ENCODE results near the gene ADAM12. TPM values are rescaled to one million over a fixed set of nuclear protein-coding genes. Genes with fewer than 3 reads are reported as not detected.

Gene ADAM12
- total and polyA plus RNA-seq, 9 of the 15 experiments (the other 6 are each of a cell fraction or from before 2014, with no cell fraction given): not detected

- FAIRE-seq (no peak), DNase-seq (ENCODE audit: extremely low read depth in 1 of 4, low spot score in 3 of 4) (no peak), ATAC-seq (no peak)
- H2AFZ ChIP-seq (ENCODE audit: low read depth, low read length): no peak overlapping the region
- H3K27me3 ChIP-seq (ENCODE audit: control insufficient read depth in 2 of 2, insufficient read depth in 2 of 2, low read length in 2 of 2): peaks cover 0 to 17% of the 10 kb centered on the region in 2 experiments; a peak in 2 of 5 replicates
- H4K20me1 ChIP-seq (replicated peaks; ENCODE audit: control insufficient read depth, insufficient read depth, low read length): no peaks in the 10 kb centered on the region
- no TSS peak for BruUV-seq (replicated peaks)
- no peak overlapping the region for H3K9ac ChIP-seq (ENCODE audit: insufficient read depth in 1 of 2, low read depth in 2 of 2, low read length in 2 of 2)
- H3K4me2 ChIP-seq (ENCODE audit: insufficient read depth, low read length): no peak overlapping the region
- H3K4me1 ChIP-seq (replicated peaks in 1 of 2; ENCODE audit: control insufficient read depth in 2 of 2, insufficient read depth in 2 of 2, low read length in 2 of 2): no peaks in the 10 kb centered on the region
- in situ Hi-C loops (cut with MboI): no loop called here
- H3K9me3 ChIP-seq (replicated peaks; ENCODE audit: control insufficient read depth, insufficient read depth, low read depth, low read length): no peaks in the 10 kb centered on the region
- H3K4me3 ChIP-seq: no peak overlapping the region
- WGBS (ENCODE audit: insufficient coverage, low coverage, missing lambda C conversion rate): 1% methylated on average over 6 of the region's 6 CpGs
- ChIA-PET CTCF (ENCODE audit: low intra/inter-chr PET ratio) (no interaction called here), POLR2A (interaction anchor here (0.7 kb wide), 1 partner anchor 8 kb away, joined by 3 read pairs; no protein-coding TSS in a partner anchor)
- H3K79me2 ChIP-seq (ENCODE audit: control insufficient read depth, insufficient read depth, low read length): no peaks in the 10 kb centered on the region
- intact Hi-C loops (cut with micrococcal nuclease): no loop called here
- H3K36me3 ChIP-seq (ENCODE audit: control insufficient read depth, insufficient read depth, low read length): no peaks in the 10 kb centered on the region
- H3K9me1 ChIP-seq (ENCODE audit: control insufficient read depth, insufficient read depth, low read length): no peaks in the 10 kb centered on the region
- no peak overlapping the region for H3K27ac ChIP-seq (ENCODE audit: extremely low read depth, low read depth, low read length)
- no peak for TF ChIP-seq JUND (IDR thresholded peaks at IDR 0.05; ENCODE audit: borderline replicate concordance, low read depth, low read length)
- no peak for TF ChIP-seq JUND (tag; IDR thresholded peaks at IDR 0.05; ENCODE audit: borderline replicate concordance, low read depth, low read length)
- TF ChIP-seq BRF1 (IDR thresholded peaks at IDR 0.05; ENCODE audit: borderline replicate concordance, extremely low read depth, insufficient read length): no peak
- TF ChIP-seq E2F6 (IDR thresholded peaks at IDR 0.05; ENCODE audit: borderline replicate concordance in 1 of 2, extremely low read depth in 1 of 2, insufficient read depth in 1 of 2, insufficient read length in 1 of 2, low read depth in 1 of 2, low read length in 1 of 2, poor library complexity in 1 of 2, severe bottlenecking in 1 of 2): no peak
- no peak for TF ChIP-seq USF1 (CRISPR knock-in tag; IDR thresholded peaks at IDR 0.05)
- TF ChIP-seq ZNF311 (CRISPR knock-in tag; IDR thresholded peaks at IDR 0.05): no peak
- no peak for TF ChIP-seq PCBP2 (IDR thresholded peaks at IDR 0.05; ENCODE audit: low read depth, low read length, poor library complexity, severe bottlenecking)
- no peak for TF ChIP-seq HDAC6 (IDR thresholded peaks at IDR 0.05; ENCODE audit: low read depth, low read length)
- TF ChIP-seq NFATC3 (IDR thresholded peaks at IDR 0.05): no peak
- TF ChIP-seq MCM2 (IDR thresholded peaks at IDR 0.05; ENCODE audit: low read depth): no peak
- TF ChIP-seq GTF2A2 (tag; IDR thresholded peaks at IDR 0.05): no peak
- no peak for TF ChIP-seq HINFP (tag; conservative IDR thresholded peaks at IDR 0.05; ENCODE audit: low read depth)
- TF ChIP-seq LCOR (CRISPR knock-in tag; IDR thresholded peaks at IDR 0.05): no peak
- no peak for TF ChIP-seq ZNF282 (CRISPR knock-in tag; IDR thresholded peaks at IDR 0.05)
- no peak for TF ChIP-seq SMARCC2 (IDR thresholded peaks at IDR 0.05; ENCODE audit: low read depth)
- no peak for TF ChIP-seq TCF15 (CRISPR knock-in tag; IDR thresholded peaks at IDR 0.05)
- TF ChIP-seq ZBTB49 (CRISPR knock-in tag; IDR thresholded peaks at IDR 0.05; ENCODE audit: borderline replicate concordance): no peak
Measured at GRCh38 chr10:126054191-126054590, 334.1 kb downstream of the ADAM12 start.

Data from K562 (cell line).